ENCODE data around the gene HOXD9.

Gene HOXD9

GRCh38 chr2:176156807-176157498 lies 34.4 kb downstream of the HOXD9 start, which contains the start of gene HOXD3:
HOXD3 (plus strand) TSS chr2:176157307; CDS start chr2:176169115, 11,808 bp downstream.
- intact Hi-C loops (cut with DNase I): no loop called here
- no peak for DNase-seq

DNA sequence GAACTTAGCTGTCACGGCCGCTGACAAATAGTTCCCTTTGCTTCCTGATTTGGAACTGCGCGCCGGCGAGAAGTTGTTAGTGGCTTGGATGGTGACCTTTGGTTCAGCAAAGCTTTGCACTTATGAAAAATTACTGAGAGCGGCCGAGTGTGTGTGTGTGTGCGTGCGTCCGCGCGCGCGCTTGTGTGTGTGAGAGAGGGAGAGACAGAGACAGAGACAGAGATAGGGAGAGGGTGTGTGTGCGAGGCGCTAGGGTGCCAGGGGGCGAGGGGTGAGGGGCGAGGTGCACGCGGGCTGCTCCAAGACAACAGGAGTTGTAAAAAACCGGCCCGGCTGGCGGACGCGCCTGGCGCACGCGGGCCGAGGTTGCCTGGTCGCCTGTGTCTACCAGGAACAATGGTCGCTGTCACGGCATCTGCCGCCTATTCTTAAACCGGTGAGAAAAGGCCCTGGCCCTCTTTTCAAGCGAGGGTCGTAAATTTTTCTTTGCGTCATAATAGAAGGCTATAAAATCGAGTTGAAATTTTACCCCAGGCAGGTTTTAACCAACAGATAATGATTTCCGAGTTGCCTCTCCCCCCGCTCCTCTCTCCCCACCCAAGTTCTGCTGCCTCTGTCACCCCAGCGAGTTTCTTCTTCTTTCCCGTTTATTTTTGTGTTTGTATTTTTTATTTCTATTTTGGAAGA lies 35.1 kb downstream of the HOXD9 start:
- no peak for DNase-seq
- intact Hi-C loops (cut with DNase I): no loop called here

DNA sequence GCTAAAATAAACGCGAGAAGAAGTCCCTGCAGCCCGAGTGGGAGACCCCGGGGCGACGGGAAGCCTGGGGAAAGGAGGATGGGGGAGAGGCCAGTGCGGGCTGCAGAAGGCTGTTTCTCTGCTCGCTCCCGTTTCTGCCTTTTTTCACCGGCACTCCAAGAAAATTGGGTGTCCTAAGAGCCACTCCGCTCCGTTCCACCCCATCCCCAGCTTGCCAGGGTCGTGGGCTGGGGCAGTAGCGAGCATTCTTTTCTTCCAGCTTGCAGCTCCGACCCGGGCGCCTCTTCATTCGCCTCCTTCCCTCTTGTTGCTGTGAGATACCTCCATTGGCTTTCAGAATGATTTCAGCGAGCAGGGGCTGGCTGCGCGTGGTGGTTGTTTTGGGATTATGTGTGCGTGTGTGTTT lies 35.7 kb downstream of the HOXD9 start:
- no peak for DNase-seq
- intact Hi-C loops (cut with DNase I): no loop called here

DNA sequence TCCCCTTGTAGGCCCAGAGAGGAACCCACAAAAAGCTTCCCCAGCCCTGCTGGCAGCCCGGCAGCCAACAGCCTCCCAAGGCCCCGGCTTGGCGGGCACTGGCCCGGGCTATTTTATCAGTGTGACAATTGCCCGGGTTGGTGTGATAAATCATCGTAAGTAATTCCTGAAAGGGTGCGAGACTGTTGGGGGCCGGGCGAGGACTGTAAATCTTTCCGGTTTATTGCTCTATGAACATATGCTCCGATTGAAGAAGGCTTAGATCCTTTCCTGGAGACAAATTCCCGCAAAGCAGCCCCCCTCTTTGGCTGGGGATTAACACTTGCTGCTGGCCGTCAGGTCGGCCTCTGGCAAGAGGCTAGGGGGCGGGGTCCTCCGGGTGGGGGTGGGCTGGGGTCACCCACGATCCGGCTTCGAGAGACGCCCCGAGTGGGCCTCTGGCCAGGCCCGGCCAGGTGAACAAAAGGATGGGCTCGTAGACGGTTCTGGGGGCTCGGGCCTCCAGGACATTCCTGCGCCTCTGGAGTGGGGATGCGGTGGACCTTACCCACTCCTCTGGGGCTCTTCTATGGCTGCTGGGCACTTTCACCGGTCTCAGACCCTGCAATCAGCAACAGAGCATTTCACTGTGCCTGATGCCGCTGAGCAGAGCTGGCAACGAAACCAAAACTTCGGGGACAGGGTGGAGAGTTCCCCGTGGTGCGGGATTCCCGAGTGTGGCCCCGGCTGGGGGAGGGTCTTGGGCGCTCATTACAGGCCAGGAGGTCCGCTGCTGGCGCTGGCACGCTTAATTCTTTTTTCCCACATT lies 36.5 kb downstream of the HOXD9 start:
- no peak for DNase-seq
- intact Hi-C loops (cut with DNase I): no loop called here

- DNase-seq: peak in 1 of 42 donors; percentile 10
- intact Hi-C loops (cut with DNase I): no loop called here
Observed at GRCh38 chr2:176159663-176160250, 37.2 kb downstream of the HOXD9 start.

DNA sequence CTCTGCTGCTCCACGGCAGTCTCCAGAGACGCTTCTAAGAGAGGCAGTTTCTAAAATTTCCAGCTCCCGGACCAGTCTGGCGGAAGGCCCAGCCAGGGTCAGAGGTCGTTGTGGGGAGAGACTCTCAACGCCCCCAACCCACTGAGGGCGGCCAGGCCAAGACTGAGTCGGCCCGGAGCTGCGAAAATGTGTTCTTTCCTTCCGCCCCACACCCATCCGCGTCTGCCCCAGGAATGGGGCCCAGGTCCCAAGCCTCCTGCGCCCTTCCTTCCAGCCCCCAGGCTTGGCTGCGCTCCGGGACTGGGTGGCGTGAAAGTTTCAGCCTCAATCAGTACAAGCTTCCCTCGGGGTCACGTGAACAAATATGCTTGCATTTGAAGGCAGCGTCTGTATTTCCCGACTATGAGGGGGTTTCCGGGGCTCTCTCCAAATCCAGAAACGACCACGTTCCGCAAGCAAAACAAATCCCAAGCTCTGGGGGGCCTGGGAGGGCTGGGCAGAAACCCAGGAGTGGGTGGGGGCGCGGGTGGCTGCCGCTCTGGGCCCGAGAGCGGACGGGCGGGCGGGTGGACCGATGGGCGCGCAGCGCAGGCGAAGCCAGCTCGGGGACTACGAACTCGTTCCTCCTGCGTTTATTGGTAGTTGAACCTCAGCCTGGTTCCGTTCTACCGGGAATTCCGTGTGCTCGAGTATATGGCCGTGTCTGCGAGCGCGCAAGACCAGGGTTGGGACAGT lies 37.9 kb downstream of the HOXD9 start:
- peak in 1 of 42 donors; percentile 9 for DNase-seq

DNA sequence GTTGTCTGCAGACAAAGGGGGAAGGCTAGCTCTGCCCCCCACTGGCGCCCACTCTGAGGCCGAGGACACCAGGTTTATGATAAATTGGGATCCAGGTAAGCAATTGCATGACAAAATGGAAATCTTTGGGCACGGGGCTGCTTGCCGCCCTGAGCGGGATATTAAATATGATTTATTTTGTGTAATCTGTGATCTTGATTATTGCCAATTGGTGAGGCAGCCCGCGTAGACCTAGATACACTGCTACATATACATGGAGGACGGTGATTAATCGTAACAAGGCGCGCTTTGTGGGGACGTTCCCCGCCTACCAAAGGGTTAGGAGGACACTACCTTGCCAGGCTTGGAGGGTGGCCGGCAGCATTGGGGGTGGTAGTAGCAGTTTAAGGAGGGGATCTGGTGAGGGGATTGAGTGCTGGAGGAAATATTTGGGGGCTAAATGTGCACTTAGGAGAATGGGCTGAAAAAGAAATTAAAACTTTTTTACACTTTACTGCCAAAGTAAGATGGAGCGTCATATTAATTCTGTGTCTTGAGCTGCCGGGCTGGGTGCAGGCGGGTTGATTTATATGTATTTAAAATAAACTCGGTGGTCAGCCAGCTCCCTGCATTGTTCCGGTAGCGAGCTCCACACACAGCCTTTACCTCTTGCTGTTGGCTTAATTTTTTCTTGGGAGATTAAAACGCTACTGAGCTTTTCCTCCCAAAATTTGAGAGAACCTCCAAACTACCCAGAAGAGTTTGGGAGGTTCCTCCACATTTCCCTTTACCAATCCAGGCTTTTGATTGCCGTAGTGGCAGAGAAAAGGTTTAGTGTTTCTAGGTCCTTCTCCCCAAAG lies 38.7 kb downstream of the HOXD9 start:
- intact Hi-C loops (cut with DNase I): no loop called here
- peak in 1 of 42 donors; percentile 6 for DNase-seq

More for the DNA sequence above, 37.9 kb downstream of the HOXD9 start:
- intact Hi-C loops (cut with DNase I): no loop called here

- DNase-seq: no peak
- intact Hi-C loops (cut with DNase I): no loop called here
Observed at GRCh38 chr2:176161825-176162626, 39.5 kb downstream of the HOXD9 start.

- DNase-seq: no peak
- intact Hi-C loops (cut with DNase I): no loop called here
Observed at GRCh38 chr2:176162911-176163671, 40.6 kb downstream of the HOXD9 start.

- intact Hi-C loops (cut with DNase I): no loop called here
- no peak for DNase-seq
Observed at GRCh38 chr2:176163672-176164056, 41.1 kb downstream of the HOXD9 start.

- DNase-seq: no peak
- intact Hi-C loops (cut with DNase I): no loop called here
Observed at GRCh38 chr2:176164201-176164600, 41.7 kb downstream of the HOXD9 start.

DNA sequence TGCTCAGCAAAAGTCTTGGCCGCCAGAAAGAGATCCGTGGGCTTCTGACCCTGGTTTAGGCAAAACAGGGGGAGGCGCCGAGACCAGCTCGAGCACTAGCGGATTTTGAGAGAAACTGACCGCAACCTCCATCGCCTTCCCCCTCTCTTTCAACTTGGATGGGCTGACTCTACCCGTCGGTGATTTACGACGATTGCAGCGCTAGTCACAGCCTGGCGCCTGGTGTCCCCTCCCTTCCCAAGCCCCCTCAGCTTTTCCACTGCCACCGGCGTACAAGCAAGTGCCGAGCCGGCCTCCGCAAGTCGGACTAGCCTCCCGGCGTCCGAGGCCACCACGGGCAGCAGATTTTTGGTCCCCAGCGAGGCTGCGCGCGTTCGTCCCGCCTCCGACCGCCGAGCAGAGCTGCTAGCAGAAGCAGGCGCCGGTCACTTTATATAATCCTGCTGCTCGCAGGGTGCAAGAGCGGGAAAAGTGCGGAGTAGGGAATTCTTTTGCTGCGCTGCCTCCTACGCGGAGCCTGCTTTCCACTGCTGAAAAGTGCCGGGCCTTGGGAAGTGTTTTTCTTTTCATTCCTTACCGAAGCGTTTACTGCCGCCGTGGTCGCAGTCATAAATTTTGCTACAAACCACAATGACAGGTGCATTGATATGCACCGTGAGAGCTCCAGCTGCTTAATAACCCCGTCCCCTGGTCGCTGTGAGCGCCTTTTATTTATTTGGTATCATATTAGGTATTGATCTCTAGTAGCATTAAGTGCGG lies 42.3 kb downstream of the HOXD9 start:
- intact Hi-C loops (cut with DNase I): no loop called here
- DNase-seq: no peak

DNA sequence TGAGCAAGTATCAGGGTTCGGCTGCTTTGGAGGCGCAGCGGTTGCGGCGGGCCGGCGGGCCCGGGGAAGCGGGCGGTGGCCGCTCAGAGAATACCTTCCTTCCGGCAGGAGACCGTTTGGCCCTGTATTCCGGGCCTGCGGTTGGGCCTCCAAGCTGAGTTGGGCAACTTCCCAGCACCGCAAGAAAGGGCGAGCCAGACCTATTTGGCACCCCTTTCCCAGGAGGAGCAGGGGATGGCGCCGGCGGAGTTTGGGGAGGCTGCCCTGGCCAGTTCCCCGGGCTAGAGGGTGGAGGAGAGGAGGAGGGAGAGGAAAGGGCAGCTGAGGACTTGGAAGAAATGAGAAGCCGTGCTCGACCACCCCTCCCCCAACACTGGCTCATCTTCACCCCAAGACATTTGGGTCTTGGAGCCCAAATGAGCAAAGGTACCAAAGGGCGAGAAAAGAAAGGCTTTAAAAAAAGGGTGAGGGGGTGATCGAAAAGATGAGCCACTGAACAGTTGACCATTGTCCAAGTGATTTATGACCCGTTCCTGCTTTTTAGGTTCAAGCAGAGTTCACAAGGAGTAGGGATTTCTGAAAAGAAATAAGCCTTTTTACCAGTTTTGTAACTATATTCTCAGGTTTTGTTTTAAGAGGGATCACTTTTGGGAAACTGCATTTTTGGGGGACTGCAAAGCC lies 43.0 kb downstream of the HOXD9 start:
- no peak for DNase-seq
- intact Hi-C loops (cut with DNase I): no loop called here

- no peak for DNase-seq
Observed at GRCh38 chr2:176166272-176166671, 43.8 kb downstream of the HOXD9 start.

DNA sequence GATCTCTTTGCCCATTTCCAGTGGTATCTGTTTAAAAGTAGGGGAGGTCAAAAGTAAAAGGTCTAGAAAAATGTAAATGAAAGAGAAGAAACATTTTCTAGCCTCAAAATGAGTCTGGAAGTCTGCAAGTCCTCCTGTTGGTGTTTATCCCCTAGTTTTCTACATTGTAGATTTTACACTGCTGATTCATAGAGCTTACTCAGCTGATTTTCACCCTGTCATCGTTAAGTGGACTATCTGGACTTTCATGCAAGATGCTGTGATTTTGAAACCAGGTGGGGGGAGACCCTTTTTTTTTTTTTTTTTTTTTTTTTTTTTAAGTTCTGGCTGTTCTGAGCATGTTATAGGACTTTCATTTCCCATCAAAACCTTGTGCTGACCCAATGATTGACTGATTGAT lies 44.9 kb downstream of the HOXD9 start:
- intact Hi-C loops (cut with DNase I): no loop called here
- no peak for DNase-seq

More at GRCh38 chr2:176166272-176166671, 43.8 kb downstream of the HOXD9 start:
- intact Hi-C loops (cut with DNase I): no loop called here

Data from head of caudate nucleus (tissue), 42 donors.